Measurements from ENCODE around the gene COPA.

Gene COPA

DNA sequence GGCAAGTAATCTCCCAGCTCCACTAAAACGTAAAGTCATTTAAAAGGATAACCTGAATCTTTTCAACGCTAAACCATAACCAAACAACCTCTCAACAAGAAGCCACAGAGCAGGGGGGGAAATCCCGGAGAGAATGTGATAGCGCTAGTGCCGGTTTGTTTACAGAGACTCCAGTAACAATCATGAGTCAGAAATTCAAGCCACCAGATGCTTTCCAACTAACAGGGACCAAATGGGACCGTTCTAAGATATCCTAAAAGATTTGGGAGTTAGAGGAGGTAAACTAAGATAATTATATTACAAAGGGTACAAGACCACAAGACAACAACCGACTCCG is 81.5 kb downstream of the COPA start:
- peaks cover 16% of the 10 kb centered on the region for H3K4me1 ChIP-seq (ENCODE audit: insufficient read depth, low read length)

DNA sequence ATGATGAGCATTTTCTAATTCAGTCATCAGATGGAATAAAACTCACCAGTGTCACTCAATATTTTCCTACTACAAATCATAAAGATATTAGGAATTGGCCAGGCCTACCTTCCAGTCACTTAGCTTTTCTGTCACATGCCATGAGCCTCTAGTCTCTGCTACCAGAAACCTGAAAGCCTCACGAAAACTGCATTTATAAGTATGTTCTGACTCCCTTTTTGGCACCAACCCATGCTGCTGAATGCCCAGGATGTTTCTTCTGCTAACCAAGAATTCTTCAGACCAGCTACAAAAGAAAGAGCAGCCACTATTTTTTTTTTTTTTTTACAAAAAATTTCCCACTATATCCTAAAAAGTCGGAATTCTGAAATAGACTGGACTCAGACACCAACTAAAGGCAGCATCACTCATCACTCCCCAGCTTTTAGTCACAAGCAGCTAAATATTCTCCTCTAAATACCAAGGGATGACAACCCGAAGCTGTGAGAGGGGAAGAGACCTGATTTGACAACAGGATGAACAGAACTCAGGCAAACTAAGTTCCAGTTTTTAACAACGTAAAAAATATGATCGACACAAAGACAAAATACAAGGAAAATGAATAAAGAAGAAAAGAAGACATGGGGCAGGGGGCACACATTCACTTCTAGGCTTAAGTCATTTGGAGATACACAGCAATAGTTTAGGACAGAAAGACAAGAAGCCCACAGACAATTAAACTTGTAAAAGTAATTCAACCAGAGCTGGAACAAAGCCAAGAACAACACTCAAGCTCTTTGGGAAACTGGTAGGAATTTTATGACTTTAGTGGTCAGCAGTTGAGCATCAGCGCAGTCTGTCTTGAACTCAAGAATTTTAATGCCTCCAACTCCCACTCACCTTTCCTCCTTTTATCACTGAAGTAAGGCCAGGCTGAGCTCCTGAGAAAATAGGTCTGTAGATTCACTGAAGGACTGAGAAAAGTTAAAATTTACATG is 82.4 kb downstream of the COPA start:
- Histone ChIP-seq H3K4me1 (ENCODE audit: insufficient read depth, low read length) (peaks cover 16% of the 10 kb centered on the region), H3K4me3 (ENCODE audit: low read length) (peak overlapping the region; percentile 75), H3K9me3 (ENCODE audit: low read length) (no peaks in the 10 kb centered on the region)

More for the DNA sequence above, 81.5 kb downstream of the COPA start:
- Histone ChIP-seq H2AFZ (ENCODE audit: low read depth, low read length) (peak overlapping the region; percentile 11), H3K27me3 (ENCODE audit: insufficient read depth, low read length) (no peaks in the 10 kb centered on the region), H3K9me3 (ENCODE audit: low read length) (no peaks in the 10 kb centered on the region), H3K4me3 (ENCODE audit: low read length) (peak overlapping the region; percentile 75), H3K36me3 (ENCODE audit: insufficient read depth, low read length) (peaks cover 4% of the 10 kb centered on the region)

GRCh38 chr1:160258177-160258798 is 84.8 kb downstream of the COPA start:
- H3K4me1 ChIP-seq (ENCODE audit: insufficient read depth, low read length) = peaks cover 16% of the 10 kb centered on the region
- H3K4me3 ChIP-seq (ENCODE audit: low read length) = no peak overlapping the region

More for the DNA sequence above, 82.4 kb downstream of the COPA start:
- no peaks in the 10 kb centered on the region for H3K27me3 ChIP-seq (ENCODE audit: insufficient read depth, low read length)
- peaks cover 4% of the 10 kb centered on the region for H3K36me3 ChIP-seq (ENCODE audit: insufficient read depth, low read length)
- H2AFZ ChIP-seq (ENCODE audit: low read depth, low read length) = no peak overlapping the region

GRCh38 chr1:160257411-160258015 is 85.5 kb downstream of the COPA start:
- Histone ChIP-seq H3K36me3 (ENCODE audit: insufficient read depth, low read length) (peaks cover 13% of the 10 kb centered on the region), H3K4me3 (ENCODE audit: low read length) (no peak overlapping the region), H3K9me3 (ENCODE audit: low read length) (no peaks in the 10 kb centered on the region), H3K27me3 (ENCODE audit: insufficient read depth, low read length) (no peaks in the 10 kb centered on the region), H2AFZ (ENCODE audit: low read depth, low read length) (no peak overlapping the region), H3K4me1 (ENCODE audit: insufficient read depth, low read length) (peaks cover 16% of the 10 kb centered on the region)

More at GRCh38 chr1:160258177-160258798, 84.8 kb downstream of the COPA start:
- H2AFZ ChIP-seq (ENCODE audit: low read depth, low read length) = no peak overlapping the region
- H3K36me3 ChIP-seq (ENCODE audit: insufficient read depth, low read length) = peaks cover 13% of the 10 kb centered on the region
- no peaks in the 10 kb centered on the region for H3K27me3 ChIP-seq (ENCODE audit: insufficient read depth, low read length)
- H3K9me3 ChIP-seq (ENCODE audit: low read length) = no peaks in the 10 kb centered on the region

GRCh38 chr1:160256396-160257046 is 86.5 kb downstream of the COPA start:
- Histone ChIP-seq H3K27me3 (ENCODE audit: insufficient read depth, low read length) (no peaks in the 10 kb centered on the region), H3K9me3 (ENCODE audit: low read length) (no peaks in the 10 kb centered on the region), H3K36me3 (ENCODE audit: insufficient read depth, low read length) (peaks cover 13% of the 10 kb centered on the region), H2AFZ (ENCODE audit: low read depth, low read length) (no peak overlapping the region), H3K4me1 (ENCODE audit: insufficient read depth, low read length) (peaks cover 16% of the 10 kb centered on the region), H3K4me3 (ENCODE audit: low read length) (no peak overlapping the region)

DNA sequence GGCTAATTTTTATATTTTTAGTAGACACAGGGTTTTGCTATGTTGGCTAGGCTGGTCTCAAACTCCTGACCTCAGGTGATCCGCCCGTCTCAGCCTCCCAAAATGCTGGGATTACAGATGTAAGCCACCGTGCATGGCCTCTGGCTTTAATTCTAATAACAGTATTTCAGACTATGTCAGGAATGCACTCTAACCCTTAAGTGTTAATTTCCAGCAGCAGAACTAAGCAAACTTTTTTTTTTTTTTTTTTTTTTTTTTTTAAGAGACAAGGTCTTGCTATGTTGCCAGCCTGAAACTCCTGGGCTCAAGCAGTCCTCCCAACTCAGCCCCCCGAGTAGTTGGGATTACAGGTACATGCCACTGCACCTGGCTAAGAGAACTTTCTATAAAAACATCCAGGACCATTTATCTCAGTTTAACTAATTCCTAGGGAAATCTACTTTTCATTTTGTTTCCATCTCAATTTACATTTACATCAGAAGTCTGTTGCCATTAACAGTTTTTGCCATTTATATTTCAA is 87.2 kb downstream of the COPA start:
- no peaks in the 10 kb centered on the region for H3K9me3 ChIP-seq (ENCODE audit: low read length)
- no peak overlapping the region for H3K4me3 ChIP-seq (ENCODE audit: low read length)
- H3K4me1 ChIP-seq (ENCODE audit: insufficient read depth, low read length) = peaks cover 12% of the 10 kb centered on the region
- H2AFZ ChIP-seq (ENCODE audit: low read depth, low read length) = no peak overlapping the region
- H3K27me3 ChIP-seq (ENCODE audit: insufficient read depth, low read length) = no peaks in the 10 kb centered on the region
- H3K36me3 ChIP-seq (ENCODE audit: insufficient read depth, low read length) = peaks cover 16% of the 10 kb centered on the region

- Histone ChIP-seq H3K4me1 (ENCODE audit: insufficient read depth, low read length) (no peaks in the 10 kb centered on the region), H2AFZ (ENCODE audit: low read depth, low read length) (no peak overlapping the region), H3K9me3 (ENCODE audit: low read length) (no peaks in the 10 kb centered on the region), H3K27me3 (ENCODE audit: insufficient read depth, low read length) (no peaks in the 10 kb centered on the region), H3K36me3 (ENCODE audit: insufficient read depth, low read length) (peaks cover 18% of the 10 kb centered on the region), H3K4me3 (ENCODE audit: low read length) (no peak overlapping the region)
Measured at GRCh38 chr1:160251687-160252526, 91.1 kb downstream of the COPA start.

DNA sequence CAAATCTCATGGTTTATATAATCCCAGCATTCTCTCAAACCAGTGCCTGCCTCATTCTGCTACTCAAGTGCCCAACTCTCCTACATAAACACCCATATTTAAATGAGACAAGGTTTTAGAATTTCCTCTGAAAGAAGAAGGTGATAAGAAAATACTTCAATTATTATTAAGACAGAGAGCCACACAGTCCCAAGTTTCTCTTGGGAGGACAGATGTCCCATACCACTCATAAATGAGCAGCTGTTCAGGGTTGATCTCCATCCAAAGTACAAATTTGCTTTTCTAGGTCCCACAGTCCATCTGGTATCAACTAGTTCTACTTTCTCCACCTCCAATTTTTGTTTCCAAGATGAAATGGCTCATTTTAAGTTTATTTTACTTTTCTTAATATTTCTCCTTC is 92.0 kb downstream of the COPA start:
- no peaks in the 10 kb centered on the region for H3K9me3 ChIP-seq (ENCODE audit: low read length)
- no peaks in the 10 kb centered on the region for H3K4me1 ChIP-seq (ENCODE audit: insufficient read depth, low read length)
- peaks cover 18% of the 10 kb centered on the region for H3K36me3 ChIP-seq (ENCODE audit: insufficient read depth, low read length)
- no peak overlapping the region for H2AFZ ChIP-seq (ENCODE audit: low read depth, low read length)
- H3K4me3 ChIP-seq (ENCODE audit: low read length) = no peak overlapping the region
- no peaks in the 10 kb centered on the region for H3K27me3 ChIP-seq (ENCODE audit: insufficient read depth, low read length)

GRCh38 chr1:160247053-160247452 is 96.0 kb downstream of the COPA start:
- Histone ChIP-seq H3K4me1 (ENCODE audit: insufficient read depth, low read length) (peaks cover 8% of the 10 kb centered on the region), H3K27me3 (ENCODE audit: insufficient read depth, low read length) (no peaks in the 10 kb centered on the region), H2AFZ (ENCODE audit: low read depth, low read length) (no peak overlapping the region), H3K36me3 (ENCODE audit: insufficient read depth, low read length) (peaks cover 25% of the 10 kb centered on the region), H3K9me3 (ENCODE audit: low read length) (no peaks in the 10 kb centered on the region), H3K4me3 (ENCODE audit: low read length) (no peak overlapping the region)

DNA sequence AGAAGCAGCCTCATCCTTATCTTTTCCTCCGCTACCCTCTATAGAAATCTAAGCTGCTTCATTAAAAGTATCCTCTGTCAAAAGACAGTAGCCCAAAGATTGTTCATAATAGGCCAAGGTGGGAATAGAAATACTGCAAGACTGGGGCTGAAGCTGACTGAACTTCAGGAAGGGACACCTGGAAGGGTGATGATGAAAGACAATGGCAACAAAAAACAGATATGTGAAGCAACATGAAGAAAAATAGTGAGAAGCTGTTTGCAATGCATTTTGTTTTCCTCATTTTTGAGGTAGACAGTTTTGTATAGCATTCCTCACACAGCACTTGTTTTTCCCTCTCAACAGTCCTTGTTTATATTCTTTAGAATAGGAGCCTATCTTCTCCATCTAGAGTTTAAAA is 97.6 kb downstream of the COPA start:
- H3K4me1 ChIP-seq (ENCODE audit: insufficient read depth, low read length) = peaks cover 8% of the 10 kb centered on the region
- H2AFZ ChIP-seq (ENCODE audit: low read depth, low read length) = no peak overlapping the region
- peaks cover 24% of the 10 kb centered on the region for H3K36me3 ChIP-seq (ENCODE audit: insufficient read depth, low read length)
- no peak overlapping the region for H3K4me3 ChIP-seq (ENCODE audit: low read length)
- no peaks in the 10 kb centered on the region for H3K27me3 ChIP-seq (ENCODE audit: insufficient read depth, low read length)
- no peaks in the 10 kb centered on the region for H3K9me3 ChIP-seq (ENCODE audit: low read length)

- Histone ChIP-seq H3K4me1 (ENCODE audit: insufficient read depth, low read length) (peaks cover 8% of the 10 kb centered on the region), H3K27me3 (ENCODE audit: insufficient read depth, low read length) (no peaks in the 10 kb centered on the region), H3K9me3 (ENCODE audit: low read length) (no peaks in the 10 kb centered on the region), H2AFZ (ENCODE audit: low read depth, low read length) (no peak overlapping the region), H3K4me3 (ENCODE audit: low read length) (no peak overlapping the region), H3K36me3 (ENCODE audit: insufficient read depth, low read length) (peaks cover 30% of the 10 kb centered on the region)
Measured at GRCh38 chr1:160244209-160244608, 98.8 kb downstream of the COPA start.

DNA sequence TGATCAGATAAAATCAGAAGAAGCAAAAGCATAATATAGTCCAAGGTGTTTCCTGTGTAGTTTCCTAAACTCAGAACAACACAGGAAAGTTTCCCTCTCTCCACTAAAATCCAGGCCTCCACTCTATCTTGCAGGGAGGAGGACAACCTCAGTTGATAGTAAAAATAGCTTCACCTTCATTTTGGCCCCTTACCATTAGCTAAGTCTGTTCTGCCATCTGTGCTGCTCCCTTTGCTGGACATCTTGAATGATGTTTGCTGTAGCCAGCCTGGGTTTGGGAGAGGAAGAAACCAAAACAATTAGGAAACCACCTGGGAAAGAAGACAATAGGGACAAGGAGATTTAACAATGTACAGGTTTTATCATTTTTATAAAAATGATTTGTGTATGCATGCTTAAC is 99.3 kb downstream of the COPA start:
- Histone ChIP-seq H3K9me3 (ENCODE audit: low read length) (no peaks in the 10 kb centered on the region), H2AFZ (ENCODE audit: low read depth, low read length) (no peak overlapping the region), H3K4me3 (ENCODE audit: low read length) (no peak overlapping the region), H3K36me3 (ENCODE audit: insufficient read depth, low read length) (peaks cover 34% of the 10 kb centered on the region), H3K27me3 (ENCODE audit: insufficient read depth, low read length) (no peaks in the 10 kb centered on the region), H3K4me1 (ENCODE audit: insufficient read depth, low read length) (peaks cover 8% of the 10 kb centered on the region)
